ENCODE results near the gene NRXN3.

The NRXN3 gene

DNA sequence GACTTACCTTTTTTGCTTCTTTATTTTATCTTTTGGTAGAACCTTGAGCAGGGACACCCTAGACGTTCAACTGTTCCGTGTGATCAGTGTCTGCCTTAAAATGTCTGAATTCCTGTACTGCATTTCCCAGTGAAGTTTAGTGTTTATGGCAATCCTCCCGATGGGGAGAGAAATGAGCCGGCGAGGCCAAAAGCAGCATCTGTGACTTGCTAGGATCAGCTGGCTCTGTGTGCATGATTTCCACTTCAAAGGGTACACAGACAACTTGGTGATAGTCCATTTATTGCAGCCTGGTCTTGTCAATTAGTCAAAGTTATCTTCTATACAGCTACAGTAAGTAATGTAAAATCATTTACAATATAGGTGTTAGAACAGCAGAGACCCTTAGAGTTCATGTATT, 1272.6 kb downstream of the NRXN3 start:
- TF ChIP-seq, protein P1, sequence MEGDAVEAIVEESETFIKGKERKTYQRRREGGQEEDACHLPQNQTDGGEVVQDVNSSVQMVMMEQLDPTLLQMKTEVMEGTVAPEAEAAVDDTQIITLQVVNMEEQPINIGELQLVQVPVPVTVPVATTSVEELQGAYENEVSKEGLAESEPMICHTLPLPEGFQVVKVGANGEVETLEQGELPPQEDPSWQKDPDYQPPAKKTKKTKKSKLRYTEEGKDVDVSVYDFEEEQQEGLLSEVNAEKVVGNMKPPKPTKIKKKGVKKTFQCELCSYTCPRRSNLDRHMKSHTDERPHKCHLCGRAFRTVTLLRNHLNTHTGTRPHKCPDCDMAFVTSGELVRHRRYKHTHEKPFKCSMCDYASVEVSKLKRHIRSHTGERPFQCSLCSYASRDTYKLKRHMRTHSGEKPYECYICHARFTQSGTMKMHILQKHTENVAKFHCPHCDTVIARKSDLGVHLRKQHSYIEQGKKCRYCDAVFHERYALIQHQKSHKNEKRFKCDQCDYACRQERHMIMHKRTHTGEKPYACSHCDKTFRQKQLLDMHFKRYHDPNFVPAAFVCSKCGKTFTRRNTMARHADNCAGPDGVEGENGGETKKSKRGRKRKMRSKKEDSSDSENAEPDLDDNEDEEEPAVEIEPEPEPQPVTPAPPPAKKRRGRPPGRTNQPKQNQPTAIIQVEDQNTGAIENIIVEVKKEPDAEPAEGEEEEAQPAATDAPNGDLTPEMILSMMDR (IDR thresholded peaks at IDR 0.05; ENCODE audit: insufficient read depth, low read length, missing control alignments), result no peak
- H3K4me3 ChIP-seq (ENCODE audit: low read depth, low read length), result no peak overlapping the region
- POLR2A ChIA-PET, result no interaction called here
- CTCF ChIA-PET, result no interaction called here
- no peak for DNase-seq (ENCODE audit: low read depth, low spot score)

DNA sequence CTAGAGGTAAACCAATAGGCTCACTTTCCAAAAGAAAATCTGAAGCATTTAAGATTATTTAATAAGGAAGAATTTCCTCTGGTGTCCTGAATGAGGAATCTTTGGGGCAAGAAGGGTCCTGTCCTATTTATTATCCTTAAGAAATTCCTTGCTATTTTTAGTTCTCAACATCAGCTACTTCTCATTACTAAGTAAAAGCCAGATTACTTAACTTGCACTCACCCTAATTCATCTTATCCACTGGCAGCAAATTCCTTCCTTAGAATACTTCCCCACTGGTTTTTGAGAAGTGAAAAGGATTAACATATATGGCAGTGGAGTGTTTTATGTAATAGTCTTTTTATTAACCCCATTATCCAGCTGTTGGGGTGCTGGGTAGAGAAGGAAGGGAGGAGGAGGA, 1273.4 kb downstream of the NRXN3 start:
- DNase-seq (ENCODE audit: low read depth, low spot score), result peak; percentile 34
- TF ChIP-seq, protein P1 (IDR thresholded peaks at IDR 0.05; ENCODE audit: insufficient read depth, low read length, missing control alignments), result no peak
- ChIA-PET CTCF (no interaction called here), POLR2A (no interaction called here)
- no peak overlapping the region for H3K4me3 ChIP-seq (ENCODE audit: low read depth, low read length)

DNA sequence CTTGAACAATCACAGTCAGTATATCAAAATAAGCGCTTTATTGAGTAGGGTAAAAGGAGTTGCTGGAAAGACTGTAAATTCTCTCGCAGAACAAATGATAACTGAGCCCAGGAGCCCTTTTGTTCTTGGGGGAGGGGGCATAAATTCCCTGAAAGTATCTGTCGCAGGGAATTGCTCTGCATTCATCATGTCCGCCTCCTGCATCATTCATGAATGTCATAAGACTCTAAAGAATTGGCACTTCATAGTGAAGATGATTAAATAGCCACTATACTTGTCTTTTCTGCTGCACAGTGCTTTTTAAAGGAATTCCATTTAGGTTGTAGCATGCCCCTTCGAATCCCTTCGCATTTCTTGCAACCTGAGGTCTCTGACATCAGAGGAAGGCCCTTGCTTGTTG, 1278.8 kb downstream of the NRXN3 start:
- TF ChIP-seq, protein P1 (IDR thresholded peaks at IDR 0.05; ENCODE audit: insufficient read depth, low read length, missing control alignments), result no peak
- ChIA-PET POLR2A (no interaction called here), CTCF (no interaction called here)
- no peak overlapping the region for H3K4me3 ChIP-seq (ENCODE audit: low read depth, low read length)
- no peak for DNase-seq (ENCODE audit: low read depth, low spot score)

DNA sequence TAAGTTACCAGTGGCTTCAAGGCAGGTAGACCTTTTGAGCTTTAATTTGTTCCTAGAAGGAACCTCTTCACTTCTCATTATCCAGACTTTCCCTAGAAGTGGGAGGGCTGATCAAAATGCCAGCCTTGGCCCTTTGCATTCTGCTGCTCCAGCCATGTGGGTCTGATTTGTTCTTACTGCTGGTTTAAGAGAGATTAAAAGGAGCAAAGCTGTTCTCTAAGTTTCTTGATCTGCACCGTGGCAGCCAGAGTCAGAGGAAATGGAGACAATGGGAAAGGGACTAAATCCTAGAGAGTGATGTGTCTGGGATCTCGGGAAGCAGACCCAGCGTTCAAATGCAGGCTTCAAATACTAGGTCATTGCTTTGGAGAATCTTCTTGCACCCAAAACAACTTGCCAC, 1281.4 kb downstream of the NRXN3 start:
- CTCF ChIA-PET, result interaction anchor here (1.0 kb wide), 1 partner anchor 19 kb away, joined by 3 read pairs; no protein-coding TSS in a partner anchor
- TF ChIP-seq, protein P1 (IDR thresholded peaks at IDR 0.05; ENCODE audit: insufficient read depth, low read length, missing control alignments), result no peak
- H3K4me3 ChIP-seq (ENCODE audit: low read depth, low read length), result no peak overlapping the region
- DNase-seq (ENCODE audit: low read depth, low spot score), result no peak
- POLR2A ChIA-PET, result no interaction called here

DNA sequence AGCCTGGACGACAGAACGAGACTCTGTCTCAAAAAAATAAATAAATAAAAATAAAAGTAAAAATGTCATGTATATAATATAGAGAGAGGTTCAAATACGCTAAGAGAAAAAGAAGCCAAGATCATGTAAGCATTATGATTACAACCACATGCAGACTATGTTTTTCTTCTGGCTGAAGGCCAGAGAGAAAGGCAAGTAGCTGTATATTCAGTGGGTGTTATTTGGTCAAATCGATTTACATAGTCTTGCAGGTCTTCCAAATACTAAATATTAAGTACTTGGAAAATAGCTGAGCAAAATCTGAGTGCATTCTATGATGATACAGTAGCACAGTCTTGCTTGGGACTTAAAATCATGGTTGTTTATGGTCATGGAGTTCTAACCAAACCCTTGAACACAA, 1283.1 kb downstream of the NRXN3 start:
- no peak for DNase-seq (ENCODE audit: low read depth, low spot score)
- no peak overlapping the region for H3K4me3 ChIP-seq (ENCODE audit: low read depth, low read length)
- TF ChIP-seq, protein P1 (IDR thresholded peaks at IDR 0.05; ENCODE audit: insufficient read depth, low read length, missing control alignments), result no peak
- CTCF ChIA-PET, result no interaction called here
- POLR2A ChIA-PET, result no interaction called here

DNA sequence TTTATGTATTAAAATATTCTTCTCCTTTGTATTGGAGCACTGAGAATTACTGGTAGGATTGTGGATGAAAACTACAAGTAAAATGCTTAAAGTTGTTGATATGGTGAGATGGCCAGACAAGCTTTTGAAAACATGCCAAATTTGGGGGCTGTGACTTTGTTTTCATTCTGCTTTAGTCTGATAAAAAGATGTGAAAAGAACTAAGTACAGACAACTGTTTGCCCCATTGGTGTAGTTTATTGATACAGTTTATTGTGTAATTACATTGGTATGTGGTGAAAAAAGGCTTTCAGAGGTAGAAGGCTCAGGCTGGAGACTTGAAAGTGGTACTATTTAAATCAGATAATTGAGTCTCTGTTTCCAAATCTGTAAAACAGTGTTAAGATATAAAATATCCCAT, 1294.3 kb downstream of the NRXN3 start:
- POLR2A ChIA-PET, result no interaction called here
- H3K4me3 ChIP-seq (ENCODE audit: low read depth, low read length), result no peak overlapping the region
- TF ChIP-seq, protein P1 (IDR thresholded peaks at IDR 0.05; ENCODE audit: insufficient read depth, low read length, missing control alignments), result no peak
- CTCF ChIA-PET, result no interaction called here
- no peak for DNase-seq (ENCODE audit: low read depth, low spot score)
